HG02938 (cell line): Measurements from ENCODE around the gene SLC23A1.
"Not testable (repeated sequence)": the region's sequence is repeated elsewhere in the genome, so short reads cannot be mapped to it uniquely, and the experiment has no call there.

Experiments
- ATAC-seq: cut with Tn5 transposase; IDR thresholded peaks from one replicate; pipeline ENCODE4 v1.9.1; 2021; ENCODE audit warnings: mild to moderate bottlenecking, moderate library complexity; ENCODE audit not compliant: unreplicated experiment

Gene SLC23A1

DNA sequence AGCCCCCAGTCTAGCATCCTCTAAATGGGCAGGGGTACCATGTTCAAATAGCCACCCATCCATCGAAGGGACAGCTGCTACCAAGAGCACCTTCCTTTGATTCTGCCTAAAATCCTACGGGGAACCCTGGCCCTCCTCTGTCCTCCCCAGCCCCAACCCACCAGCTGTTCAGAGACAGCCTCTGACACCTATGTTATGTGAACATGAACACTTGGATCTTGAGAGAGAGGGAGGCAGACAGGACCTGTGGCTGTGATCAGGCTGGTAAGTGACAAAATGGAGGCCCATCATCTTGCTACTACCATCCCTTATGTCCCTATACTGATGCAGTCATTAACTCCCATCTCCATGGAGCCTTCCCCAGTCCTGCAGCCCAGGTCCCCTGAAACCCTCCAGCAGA, 8.2 kb downstream of the SLC23A1 start:
- ATAC-seq, result no peak

DNA sequence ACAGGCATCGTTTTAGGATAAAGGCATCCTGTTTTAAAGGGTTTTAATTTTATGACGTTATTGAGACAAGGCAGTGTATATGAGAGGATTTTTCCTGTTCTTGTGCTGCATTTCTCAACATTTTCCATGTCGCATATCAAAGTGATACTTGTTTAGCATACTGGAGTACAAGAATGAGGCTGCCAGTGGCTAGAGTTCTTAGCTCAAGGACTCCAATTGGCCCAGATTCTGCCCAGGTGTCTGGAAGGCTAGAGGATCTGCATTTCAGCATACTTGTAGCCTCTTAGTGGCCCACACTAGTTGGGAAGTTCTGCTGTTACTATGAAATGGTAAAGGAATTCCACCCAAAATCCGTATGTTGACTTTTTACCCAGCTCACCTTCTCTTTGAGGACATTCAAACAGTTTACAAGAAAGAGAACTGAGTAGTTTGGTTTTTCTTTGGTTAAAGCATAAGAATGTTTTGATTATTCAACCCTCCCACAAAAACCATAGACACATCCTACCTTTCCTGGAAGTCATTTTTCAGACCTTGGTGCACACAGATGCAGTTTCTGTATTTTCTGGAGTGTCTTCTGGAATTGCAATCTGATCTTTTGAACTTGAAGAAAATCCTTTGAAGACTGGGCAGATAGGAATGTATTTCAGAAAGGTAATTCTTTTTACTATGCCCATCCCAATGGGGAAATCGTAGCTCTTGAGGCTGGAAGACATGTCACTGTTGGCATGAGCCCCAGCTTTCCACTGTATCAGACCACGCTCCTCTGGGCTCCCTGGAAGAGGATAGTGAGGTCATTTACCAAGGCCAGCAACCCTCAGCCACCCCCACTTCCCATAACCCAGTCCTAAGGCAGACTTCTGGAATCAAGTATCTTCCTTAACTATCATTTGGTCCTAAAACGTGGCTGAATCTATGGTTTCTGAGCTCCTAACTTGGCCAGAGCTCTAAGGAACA, 11.3 kb downstream of the SLC23A1 start:
- ATAC-seq, result no peak

DNA sequence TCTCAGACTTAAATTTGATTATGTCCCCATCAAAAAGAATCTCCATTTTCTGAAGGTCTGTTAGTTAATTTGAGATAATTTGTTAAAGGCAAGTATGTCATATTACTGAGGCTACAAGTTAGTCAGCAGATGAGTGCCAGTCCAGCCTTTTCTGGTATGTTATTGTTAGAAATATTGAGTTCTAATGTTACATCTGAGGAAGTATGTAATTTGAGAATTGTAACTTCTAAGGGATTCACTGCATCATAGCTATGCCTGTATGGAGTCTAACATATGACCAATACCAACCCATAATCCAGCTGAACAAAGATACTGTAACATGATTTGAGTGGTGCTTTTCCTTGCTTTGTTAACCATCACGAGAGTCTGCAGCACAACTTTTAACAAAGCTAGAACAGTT, 13.9 kb downstream of the SLC23A1 start:
- ATAC-seq, result no peak

DNA sequence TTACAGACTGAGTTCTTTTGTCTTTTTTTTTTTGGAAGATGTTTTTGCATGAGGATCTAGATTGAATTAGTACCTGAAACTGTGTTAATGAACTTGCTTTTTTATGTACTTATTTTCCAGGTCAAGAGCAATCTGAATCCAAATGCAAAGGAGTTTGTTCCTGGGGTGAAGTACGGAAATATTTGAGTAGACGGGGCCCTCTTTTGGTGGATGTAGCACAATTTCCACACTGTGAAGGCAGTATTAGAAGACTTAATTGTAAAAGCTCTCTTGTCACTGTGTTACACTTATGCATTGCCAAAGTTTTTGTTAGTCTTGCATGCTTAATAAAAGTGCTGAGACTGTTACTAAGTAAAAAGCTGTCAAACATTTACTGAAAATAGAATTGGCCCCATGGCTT, 14.5 kb downstream of the SLC23A1 start:
- no peak for ATAC-seq

DNA sequence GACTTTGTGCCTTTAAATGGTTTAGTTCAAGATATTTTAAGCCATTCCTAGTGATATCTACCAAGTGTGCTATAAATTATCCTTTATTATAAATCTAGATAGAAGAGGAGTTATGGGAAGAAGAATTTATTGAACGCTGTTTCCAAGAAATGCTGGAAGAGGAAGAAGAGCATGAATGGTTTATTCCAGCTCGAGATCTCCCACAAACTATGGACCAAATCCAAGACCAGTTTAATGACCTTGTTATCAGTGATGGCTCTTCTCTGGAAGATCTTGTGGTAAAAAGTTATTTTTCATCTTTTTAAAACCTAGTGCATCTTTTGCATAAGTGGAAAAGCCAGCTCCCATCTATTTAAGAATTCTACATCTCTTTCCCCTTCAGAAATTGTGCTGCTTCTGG, 18.6 kb downstream of the SLC23A1 start:
- ATAC-seq, result no peak

DNA sequence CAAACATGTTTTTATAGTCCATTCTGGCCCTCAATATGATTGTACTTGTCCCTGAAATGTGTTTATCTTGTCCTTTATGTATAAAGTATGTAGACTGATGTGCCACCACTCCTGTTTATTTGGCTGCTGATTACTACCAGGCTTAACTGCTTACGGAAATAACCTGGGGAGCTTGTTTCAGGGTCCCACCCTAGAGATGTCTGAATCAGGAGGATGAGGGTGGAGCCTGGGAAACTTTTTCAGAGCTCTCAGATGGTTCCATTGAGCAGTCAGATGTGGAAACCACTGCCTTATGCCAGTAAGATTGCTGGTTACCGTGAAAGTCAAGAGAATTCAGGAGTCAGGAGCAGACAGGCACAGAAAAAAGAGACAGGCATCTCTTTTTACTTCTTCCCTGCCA, 19.2 kb downstream of the SLC23A1 start:
- no peak for ATAC-seq

DNA sequence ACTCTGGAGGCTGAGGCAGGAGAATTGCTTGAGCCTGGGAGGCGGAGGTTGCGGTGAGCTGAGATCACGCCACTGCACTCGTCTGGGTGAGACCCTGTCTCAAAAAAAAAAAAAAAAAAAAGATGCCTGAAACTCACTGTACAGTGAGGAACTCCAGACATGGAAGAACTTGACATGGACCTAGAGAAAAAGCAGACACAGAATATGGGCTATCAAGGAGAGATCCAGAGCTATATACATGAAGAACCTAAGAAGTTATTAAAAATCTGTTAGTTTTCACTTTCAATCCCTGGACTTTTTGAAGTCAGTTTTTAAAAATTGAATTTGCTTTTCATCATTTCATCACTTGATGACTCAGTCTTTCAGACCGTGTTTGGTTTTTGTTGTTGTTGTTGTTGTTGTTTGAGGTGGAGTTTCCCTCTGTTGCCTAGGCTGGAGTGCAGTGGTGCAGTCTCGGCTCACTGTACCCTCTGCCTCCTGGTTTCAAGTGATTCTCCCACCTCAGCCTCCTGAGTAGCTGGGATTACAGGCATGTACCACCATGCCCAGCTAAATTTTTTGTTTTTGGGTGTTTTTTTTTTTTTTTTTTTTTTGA, 21.2 kb downstream of the SLC23A1 start:
- ATAC-seq, result no peak

DNA sequence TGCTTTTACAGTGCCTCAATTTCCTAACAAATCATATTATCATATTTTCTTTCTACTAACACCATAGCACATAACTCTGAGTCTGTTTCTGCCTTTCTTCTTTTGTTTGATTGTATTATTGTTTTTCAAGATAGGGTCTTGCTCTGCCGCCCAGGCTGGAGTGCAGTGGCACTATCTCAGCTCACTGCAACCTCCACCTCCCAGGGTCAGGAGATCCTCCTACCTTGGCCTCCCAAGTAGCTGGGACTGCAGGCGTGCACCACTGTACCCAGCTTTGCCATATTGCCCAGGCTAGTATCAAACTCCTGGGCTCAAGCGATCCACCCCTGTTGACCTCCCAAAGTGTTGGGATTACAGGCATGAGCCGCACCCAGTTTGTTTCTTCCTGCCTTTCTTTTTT, 22.7 kb downstream of the SLC23A1 start:
- no peak for ATAC-seq

DNA sequence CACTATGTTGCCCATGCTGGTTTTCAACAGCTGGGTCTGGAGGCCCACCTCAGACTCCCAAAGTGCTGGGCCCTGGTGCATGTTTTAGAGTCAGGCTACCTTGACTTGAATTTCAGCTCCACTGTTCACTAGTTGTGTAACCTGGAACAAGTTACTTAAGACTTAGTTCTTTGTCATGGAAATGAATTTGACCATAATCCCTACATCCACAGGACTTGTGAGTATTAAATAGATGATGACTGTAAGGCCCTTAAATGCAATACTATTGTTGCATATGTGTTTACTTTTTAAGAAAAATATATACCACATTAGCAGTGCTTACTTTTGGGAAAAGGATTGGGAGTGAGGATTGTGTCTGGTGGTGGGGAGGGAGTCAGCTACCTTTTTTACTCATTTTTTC, 25.0 kb downstream of the SLC23A1 start:
- no peak for ATAC-seq

DNA sequence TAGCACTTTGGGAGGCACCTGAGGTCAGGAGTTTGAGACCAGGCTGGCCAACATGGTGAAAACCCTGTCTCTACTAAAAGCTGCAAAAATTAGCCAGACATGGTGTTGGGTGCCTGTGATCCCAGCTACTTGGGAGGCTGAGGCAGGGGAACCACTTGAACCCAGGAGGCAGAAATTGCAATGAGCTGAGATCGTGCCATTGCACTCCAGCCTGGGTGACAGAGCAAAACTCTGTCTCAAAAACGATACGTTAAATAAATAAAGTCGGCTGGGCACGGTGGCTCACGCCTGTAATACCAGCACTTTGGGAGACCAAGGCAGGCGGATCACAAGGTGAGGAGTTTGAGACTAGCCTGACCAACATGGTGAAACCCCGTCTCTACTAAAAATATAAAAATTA, 27.2 kb downstream of the SLC23A1 start:
- ATAC-seq, result not testable (repeated sequence)

DNA sequence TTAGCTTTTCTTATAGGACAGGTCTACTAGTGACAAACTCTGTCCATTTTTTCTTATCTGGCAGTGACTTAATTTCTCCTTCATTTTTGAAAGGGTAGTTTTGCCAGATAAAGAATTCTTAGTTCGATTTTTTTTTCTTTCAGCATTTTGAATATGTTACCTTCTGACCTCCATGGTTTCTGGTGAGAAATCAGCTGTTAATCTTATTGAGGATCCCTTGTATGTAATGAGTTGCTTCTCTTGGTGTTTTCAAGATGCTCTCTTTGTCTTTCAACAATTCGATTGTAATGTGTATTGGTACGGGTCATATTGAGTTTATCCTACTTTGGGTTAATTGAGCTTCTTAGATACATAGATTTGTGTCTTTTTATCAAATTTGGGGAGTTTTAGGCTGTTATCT, 28.9 kb downstream of the SLC23A1 start:
- no peak for ATAC-seq

DNA sequence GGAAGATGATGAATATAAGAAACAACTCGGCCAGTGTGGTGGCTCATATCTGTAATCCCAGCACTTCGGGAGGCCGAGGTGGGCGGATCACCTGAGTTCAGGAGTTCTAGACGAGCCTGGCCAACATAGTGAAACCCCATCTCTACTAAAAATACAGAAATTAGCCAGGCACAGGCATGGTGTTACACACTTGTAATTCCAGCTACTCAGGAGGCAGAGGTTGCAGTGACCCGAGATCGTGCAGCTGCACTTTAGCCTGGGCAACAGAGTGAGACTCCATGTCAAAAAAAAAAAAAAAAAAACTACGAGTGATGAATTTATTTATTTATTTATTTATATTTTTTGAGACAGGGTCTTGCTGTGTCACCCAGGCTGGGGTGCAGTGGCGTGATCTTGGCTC, 35.2 kb downstream of the SLC23A1 start:
- not testable (repeated sequence) for ATAC-seq

DNA sequence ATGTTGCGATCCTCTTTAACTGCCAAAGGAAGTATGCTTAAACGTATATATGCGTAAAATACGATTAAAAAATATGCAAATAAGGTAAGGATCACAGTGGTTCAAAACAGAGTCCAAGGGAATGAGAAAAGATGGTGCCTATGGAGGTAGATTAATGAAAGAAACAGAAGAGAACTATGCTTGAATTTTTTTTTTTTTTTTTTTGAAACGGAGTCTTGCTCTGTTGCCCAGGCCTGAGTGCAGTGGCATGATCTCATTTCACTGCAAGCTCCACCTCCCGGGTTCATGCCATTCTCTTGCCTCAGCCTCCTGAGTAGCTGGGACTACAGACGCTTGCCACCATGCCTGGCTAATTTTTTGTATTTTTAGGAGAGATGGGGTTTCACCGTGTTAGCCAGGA, 37.7 kb downstream of the SLC23A1 start:
- ATAC-seq, result not testable (repeated sequence)

DNA sequence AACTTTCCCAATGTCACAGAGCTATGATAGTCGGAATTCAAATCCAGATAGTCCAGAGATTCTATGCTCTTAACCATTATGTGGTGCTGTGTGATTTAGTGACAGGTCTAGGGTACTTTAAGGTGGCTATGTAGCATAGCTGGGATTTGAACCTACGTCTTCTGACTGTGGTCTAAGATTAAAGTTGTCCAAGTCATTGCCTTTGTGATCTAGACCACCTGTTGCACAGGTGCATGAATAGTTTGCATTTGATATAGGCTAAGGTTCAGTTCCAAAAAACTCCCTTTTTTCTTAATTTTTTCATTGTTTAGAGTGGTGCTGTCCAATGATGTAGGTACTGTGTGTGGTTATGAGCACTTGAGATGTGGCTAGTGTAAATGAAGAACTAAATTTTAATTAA, 38.9 kb downstream of the SLC23A1 start:
- ATAC-seq, result no peak

DNA sequence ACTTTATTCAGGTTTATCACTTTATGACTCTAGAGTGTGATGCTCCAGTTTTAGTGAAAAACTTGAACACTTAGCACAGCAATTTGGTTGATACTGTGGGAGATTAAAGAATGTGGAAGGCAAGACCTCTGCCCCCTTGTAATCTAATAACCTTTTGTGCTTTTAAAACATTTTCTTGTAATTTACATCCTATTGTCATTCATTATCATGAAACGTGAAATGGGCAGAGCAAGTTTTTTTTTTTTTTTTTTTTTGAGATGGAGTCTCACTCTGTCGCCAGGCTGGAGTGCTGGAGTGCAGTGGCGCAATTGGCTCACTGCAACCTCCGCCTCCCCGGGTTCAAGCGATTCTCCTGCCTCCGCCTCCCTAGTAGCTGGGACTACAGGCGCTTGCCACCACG, 39.6 kb downstream of the SLC23A1 start:
- ATAC-seq, result no peak

DNA sequence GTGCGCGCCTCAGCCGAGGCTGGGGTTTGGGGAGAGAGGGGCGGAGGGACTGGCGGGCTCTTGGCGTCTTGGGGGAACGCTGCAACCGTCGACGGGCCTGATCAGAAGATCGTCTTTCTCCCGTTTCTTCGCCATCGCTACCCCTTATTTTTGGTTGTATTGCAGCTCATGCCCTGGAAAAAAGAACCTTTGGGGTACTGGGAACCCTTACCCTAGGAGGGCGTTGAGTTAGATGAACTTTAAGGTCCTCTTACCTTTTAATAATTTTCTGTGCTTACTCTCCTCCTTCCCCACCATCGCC, 40.7 kb downstream of the SLC23A1 start:
- peak; percentile 44 for ATAC-seq

DNA sequence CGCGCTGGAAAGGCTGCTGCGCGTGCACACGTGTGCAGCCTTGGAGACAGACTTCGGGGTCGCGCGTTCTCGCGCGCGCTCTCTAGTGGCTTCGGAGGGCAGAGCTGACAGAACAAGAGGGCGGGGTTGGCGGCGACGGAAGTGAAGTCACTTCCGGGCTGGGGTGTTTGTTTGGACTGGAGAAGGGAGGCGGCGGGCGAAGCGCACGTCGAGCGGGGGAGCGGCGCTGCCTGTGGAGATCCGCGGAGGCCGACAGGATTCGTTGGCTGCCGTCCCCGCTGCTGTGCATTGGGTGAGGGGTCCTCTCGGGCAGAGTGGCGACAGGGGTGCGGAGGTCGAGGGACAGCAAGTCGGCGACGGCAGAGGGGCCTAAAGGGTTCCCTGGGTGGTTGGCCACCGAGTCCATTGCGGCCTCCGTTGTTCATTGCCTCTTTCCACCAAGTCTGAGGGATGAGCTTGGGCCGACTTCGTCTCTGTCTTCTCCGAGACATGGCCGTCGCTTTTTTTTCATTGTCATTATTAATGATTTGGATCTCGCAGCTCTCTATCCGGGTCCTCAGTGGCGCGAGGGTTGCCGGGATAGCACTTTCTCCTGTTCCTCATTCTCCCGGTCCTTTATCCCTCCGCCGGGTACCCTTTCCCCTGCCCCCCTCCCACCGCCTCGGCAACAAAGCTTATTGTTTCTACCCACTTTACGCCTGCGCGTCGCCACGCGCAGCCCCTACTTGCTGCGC, 41.2 kb downstream of the SLC23A1 start, which contains the start of gene PAIP2:
TSS of gene PAIP2 (plus strand) at position 166 of the 734 bp plus-strand sequence. CDS start 21,931 bp downstream, outside the sequence.
- peak; percentile 89 for ATAC-seq

DNA sequence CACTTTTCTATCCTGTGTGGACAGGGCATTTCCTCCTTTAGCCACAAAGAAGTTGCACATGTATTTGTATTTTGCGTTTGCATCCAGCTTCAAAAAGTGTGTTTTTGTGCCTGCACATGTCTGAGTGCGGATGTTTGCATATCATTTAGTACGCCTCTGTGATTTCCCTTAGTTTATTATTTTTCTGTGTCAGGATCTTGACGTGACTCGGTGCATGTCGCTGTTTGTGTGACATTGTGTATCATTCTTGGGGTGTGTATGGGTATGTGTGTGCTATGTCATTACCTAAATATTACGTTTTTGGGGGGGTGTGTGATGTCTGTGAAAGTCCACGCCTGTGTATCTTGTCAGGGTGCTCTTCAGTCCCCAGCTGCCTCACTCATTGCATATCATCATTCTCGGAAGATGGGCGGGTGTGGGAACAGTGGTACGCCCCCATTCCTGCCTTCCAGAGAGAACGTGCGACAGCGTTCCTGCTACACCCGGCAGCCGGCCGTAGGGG, 41.9 kb downstream of the SLC23A1 start:
- peak; percentile 25 for ATAC-seq

DNA sequence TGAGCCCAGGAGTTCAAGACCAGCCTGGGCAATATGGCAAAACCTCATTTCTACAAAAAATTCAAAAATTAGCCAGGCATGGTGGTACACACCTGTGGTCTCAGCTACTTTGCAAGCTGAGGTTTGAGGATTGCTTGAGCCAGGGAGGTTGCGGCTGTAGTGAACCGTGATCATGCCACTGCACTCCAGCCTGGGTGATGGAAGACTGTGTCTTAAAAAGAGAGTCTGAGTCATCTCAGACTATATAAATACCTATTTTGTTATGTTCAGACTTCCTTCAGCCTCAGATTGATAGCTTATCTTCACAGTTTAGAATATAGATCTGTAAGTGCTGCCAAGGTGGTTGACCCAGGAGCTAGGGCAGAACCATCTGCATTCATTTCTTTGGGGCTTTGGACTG, 43.0 kb downstream of the SLC23A1 start:
- ATAC-seq, result no peak

DNA sequence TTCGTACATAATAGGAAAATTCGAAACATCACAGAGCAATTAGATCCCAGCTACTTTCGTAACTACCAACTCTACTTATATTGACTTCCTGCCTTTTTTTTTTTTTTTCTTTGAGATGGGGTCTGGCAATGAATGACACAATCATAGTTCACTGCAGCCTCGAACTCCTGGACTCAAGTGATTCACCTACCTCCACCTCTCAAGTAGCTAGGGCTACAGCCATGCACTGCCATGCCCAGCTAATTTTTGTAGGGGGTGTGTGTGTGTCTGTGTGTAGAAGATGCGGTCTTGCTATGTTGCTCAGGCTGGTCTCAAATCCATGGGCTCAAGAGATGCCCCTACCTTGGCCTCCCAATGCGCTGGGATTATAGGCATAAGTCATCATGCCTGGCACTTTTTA, 47.3 kb downstream of the SLC23A1 start:
- ATAC-seq, result no peak
